ENCODE measurements around the gene DYDC2.

Gene DYDC2

DNA sequence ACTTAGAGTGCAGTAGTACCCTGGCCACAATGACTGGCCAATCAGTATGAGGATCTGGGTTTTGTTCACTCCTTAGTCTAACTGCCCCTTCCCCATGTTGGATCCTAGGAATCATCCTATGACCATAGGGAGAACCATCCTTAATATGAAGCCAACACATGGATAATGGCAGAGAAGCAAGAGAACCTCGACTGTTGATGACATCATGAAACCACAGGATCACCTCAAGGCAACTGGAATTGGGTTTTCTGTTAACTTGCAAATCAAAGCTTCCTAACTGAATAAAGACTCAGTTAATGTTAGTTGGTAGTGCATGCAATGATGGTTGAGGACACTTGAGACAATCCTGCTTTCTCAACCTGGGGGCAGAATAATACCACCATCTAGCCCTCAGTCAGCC lies 48.5 kb downstream of the DYDC2 start:
- Histone ChIP-seq H3K9me3 (ENCODE audit: insufficient read depth, low read length, severe bottlenecking) (no peaks in the 10 kb centered on the region), H3K4me3 (ENCODE audit: low read depth in 1 of 2, low read length in 2 of 2) (no peak overlapping the region), H3K36me3 (ENCODE audit: insufficient read depth, low read length) (no peaks in the 10 kb centered on the region), H3K27ac (ENCODE audit: low read length) (no peak overlapping the region), H3K27me3 (ENCODE audit: insufficient read depth, low read length, poor library complexity) (no peaks in the 10 kb centered on the region), H3K4me1 (ENCODE audit: insufficient read depth, low read length) (peaks cover 19% of the 10 kb centered on the region), H3K9ac (ENCODE audit: low read depth, low read length) (no peak overlapping the region), H2AFZ (ENCODE audit: low read depth, low read length) (no peak overlapping the region), H3K79me2 (ENCODE audit: insufficient read depth, low read length) (peaks cover 10% of the 10 kb centered on the region; the same call in 1 of the 2 replicates), H4K20me1 (ENCODE audit: insufficient read depth, low read length) (0 out of 2 replicates have a peak, but pooled peaks cover 2% of the 10 kb centered on the region), H3K4me2 (ENCODE audit: insufficient read depth, low read length) (no peak overlapping the region)
- TF ChIP-seq EZH2 (IDR thresholded peaks at IDR 0.05; ENCODE audit: borderline replicate concordance, low read depth, low read length, severe bottlenecking), result no peak
- TF ChIP-seq, protein P1, sequence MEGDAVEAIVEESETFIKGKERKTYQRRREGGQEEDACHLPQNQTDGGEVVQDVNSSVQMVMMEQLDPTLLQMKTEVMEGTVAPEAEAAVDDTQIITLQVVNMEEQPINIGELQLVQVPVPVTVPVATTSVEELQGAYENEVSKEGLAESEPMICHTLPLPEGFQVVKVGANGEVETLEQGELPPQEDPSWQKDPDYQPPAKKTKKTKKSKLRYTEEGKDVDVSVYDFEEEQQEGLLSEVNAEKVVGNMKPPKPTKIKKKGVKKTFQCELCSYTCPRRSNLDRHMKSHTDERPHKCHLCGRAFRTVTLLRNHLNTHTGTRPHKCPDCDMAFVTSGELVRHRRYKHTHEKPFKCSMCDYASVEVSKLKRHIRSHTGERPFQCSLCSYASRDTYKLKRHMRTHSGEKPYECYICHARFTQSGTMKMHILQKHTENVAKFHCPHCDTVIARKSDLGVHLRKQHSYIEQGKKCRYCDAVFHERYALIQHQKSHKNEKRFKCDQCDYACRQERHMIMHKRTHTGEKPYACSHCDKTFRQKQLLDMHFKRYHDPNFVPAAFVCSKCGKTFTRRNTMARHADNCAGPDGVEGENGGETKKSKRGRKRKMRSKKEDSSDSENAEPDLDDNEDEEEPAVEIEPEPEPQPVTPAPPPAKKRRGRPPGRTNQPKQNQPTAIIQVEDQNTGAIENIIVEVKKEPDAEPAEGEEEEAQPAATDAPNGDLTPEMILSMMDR (IDR thresholded peaks at IDR 0.05; ENCODE audit: borderline replicate concordance, extremely low read depth, low read length, poor library complexity, severe bottlenecking), result no peak
- ATAC-seq (ENCODE audit: insufficient read depth, low read depth) (no peak), DNase-seq (no peak)

DNA sequence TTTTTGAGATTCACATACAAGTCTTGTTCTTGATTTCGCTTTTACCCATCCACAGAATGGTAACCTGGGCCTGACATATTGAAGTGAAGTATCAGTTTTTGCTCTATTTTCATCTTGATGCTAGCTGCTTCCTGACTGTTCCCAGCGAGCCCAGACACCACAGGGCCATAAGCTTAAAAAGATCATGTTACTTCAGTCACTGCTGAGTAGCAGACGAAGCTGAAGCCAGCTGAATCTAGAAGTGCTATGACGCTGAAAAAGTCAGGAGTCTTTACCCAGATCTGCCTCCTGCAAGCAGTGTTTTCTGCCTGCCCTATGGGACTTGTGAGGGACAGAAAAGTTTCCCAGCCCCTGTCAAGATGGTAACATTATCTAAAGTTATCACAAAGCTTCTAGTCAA lies 49.0 kb downstream of the DYDC2 start:
- Histone ChIP-seq H3K4me1 (ENCODE audit: insufficient read depth, low read length) (peaks cover 23% of the 10 kb centered on the region), H3K4me3 (ENCODE audit: low read depth in 1 of 2, low read length in 2 of 2) (no peak overlapping the region), H4K20me1 (ENCODE audit: insufficient read depth, low read length) (peaks cover 5% of the 10 kb centered on the region; the same call in 1 of the 2 replicates), H3K4me2 (ENCODE audit: insufficient read depth, low read length) (no peak overlapping the region), H3K9ac (ENCODE audit: low read depth, low read length) (no peak overlapping the region), H3K27ac (ENCODE audit: low read length) (no peak overlapping the region), H2AFZ (ENCODE audit: low read depth, low read length) (no peak overlapping the region), H3K36me3 (ENCODE audit: insufficient read depth, low read length) (peaks cover 3% of the 10 kb centered on the region; the same call in 1 of the 2 replicates), H3K27me3 (ENCODE audit: insufficient read depth, low read length, poor library complexity) (no peaks in the 10 kb centered on the region), H3K9me3 (ENCODE audit: insufficient read depth, low read length, severe bottlenecking) (no peaks in the 10 kb centered on the region), H3K79me2 (ENCODE audit: insufficient read depth, low read length) (peaks cover 13% of the 10 kb centered on the region; the same call in 1 of the 2 replicates)
- no peak for TF ChIP-seq EZH2 (IDR thresholded peaks at IDR 0.05; ENCODE audit: borderline replicate concordance, low read depth, low read length, severe bottlenecking)
- TF ChIP-seq, protein P1 (IDR thresholded peaks at IDR 0.05; ENCODE audit: borderline replicate concordance, extremely low read depth, low read length, poor library complexity, severe bottlenecking), result no peak
- no peak for DNase-seq
- ATAC-seq (ENCODE audit: insufficient read depth, low read depth), result no peak

DNA sequence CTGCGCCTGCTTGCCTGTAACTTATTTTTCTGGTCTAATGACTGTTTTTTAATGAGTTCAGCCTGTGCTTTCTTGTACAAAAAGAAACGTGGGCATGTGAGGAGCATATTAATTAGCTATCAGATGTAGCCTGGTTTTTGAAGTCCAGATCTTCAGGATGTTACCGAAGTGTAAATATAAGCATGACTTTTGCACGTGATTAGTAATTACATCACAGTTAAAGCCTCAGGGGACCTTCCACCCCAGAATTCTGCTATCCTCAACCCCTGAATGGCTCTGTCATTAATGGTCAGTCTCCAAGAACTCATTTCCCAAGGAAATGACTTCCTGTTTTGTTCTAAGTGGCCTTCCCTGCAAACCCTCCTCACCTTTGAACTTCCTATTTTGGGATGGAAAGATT lies 49.6 kb downstream of the DYDC2 start:
- no peaks in the 10 kb centered on the region for H3K27me3 ChIP-seq (ENCODE audit: insufficient read depth, low read length, poor library complexity)
- no peaks in the 10 kb centered on the region for H3K9me3 ChIP-seq (ENCODE audit: insufficient read depth, low read length, severe bottlenecking)
- ATAC-seq (ENCODE audit: insufficient read depth, low read depth), result no peak

More for the DNA sequence above, 49.6 kb downstream of the DYDC2 start:
- TF ChIP-seq EZH2 (IDR thresholded peaks at IDR 0.05; ENCODE audit: borderline replicate concordance, low read depth, low read length, severe bottlenecking), result no peak
- TF ChIP-seq, protein P1 (IDR thresholded peaks at IDR 0.05; ENCODE audit: borderline replicate concordance, extremely low read depth, low read length, poor library complexity, severe bottlenecking), result no peak
- H3K4me2 ChIP-seq (ENCODE audit: insufficient read depth, low read length), result no peak overlapping the region
- H3K27ac ChIP-seq (ENCODE audit: low read length), result no peak overlapping the region
- H4K20me1 ChIP-seq (ENCODE audit: insufficient read depth, low read length), result peaks cover 5% of the 10 kb centered on the region; the same call in 1 of the 2 replicates
- H3K79me2 ChIP-seq (ENCODE audit: insufficient read depth, low read length), result peaks cover 13% of the 10 kb centered on the region; the same call in 1 of the 2 replicates
- H2AFZ ChIP-seq (ENCODE audit: low read depth, low read length), result no peak overlapping the region
- peaks cover 3% of the 10 kb centered on the region; the same call in 1 of the 2 replicates for H3K36me3 ChIP-seq (ENCODE audit: insufficient read depth, low read length)
- no peak overlapping the region for H3K4me3 ChIP-seq (ENCODE audit: low read depth in 1 of 2, low read length in 2 of 2)
- H3K9ac ChIP-seq (ENCODE audit: low read depth, low read length), result no peak overlapping the region
- peaks cover 26% of the 10 kb centered on the region for H3K4me1 ChIP-seq (ENCODE audit: insufficient read depth, low read length)
- no peak for DNase-seq
